ENCODE measurements around the gene ZC4H2.
A peak's percentile ranks its signal among the peaks of the same experiment; 100 is the strongest.
"Not testable (repeated sequence)": the region's sequence is repeated elsewhere in the genome, so short reads cannot be mapped to it uniquely, and the experiment has no call there.

ZC4H2 gene, protein sequence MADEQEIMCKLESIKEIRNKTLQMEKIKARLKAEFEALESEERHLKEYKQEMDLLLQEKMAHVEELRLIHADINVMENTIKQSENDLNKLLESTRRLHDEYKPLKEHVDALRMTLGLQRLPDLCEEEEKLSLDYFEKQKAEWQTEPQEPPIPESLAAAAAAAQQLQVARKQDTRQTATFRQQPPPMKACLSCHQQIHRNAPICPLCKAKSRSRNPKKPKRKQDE

DNA sequence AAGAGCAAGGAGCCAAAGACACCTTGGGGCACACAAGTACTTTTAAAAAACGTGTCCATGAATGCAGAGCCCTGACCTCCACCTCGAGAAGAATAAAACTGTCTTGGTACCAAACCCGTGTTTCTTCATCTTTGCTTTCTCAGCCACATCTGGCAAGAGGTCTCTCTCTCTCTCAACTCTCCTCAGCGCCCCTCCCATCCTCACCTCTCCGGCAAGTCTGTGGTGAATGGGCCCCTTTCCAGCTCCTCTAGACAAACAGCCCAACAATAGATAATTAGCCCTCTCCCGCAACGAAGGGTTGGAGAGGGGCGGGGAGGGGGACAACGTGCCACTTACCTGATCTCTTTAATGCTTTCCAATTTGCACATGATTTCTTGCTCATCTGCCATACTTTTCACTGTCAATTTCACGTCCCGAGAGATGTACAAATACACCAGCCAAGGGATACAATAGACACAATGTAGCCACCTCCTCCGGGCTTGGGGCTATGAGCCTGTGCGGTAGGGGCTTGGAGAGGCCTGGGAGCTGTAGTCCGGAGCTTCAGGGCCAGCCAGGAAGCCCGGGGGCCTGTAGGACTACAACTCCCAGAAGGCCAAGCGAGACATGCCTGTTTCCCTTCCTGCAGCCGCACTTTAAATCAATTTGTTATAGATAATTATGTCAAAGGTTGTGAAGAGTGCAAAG lies at the start of gene ZC4H2:
Gene ZC4H2, minus strand, starts transcription at position 462 of the 684 bp plus-strand sequence. Its CDS starts 73 bp downstream, at position 389.
- peak; percentile 73 for DNase-seq (ENCODE audit: low spot score)

DNA sequence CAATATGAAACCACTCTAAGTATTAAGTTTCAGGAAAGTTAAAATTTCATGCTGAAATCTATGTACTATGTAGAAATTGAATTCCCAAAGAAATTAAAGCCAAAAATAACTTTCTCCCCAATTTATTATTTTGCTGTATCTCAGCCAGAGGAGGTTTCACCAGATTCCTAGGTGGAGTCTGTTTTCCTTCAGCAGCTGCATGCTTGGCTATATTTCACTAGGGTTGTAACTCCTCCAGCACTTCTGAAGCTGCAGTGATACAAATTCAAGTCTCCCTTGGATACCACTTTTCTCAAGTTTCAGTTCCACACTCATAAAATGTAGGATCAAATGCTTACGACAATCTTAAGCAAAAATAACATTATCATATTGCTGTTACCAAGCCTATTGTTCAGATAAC lies 41.2 kb upstream of the ZC4H2 start:
- DNase-seq (ENCODE audit: low spot score): no peak

- DNase-seq (ENCODE audit: low spot score): no peak
Measured at GRCh38 chrX:65014230-65014629, 38.0 kb upstream of the ZC4H2 start.

DNA sequence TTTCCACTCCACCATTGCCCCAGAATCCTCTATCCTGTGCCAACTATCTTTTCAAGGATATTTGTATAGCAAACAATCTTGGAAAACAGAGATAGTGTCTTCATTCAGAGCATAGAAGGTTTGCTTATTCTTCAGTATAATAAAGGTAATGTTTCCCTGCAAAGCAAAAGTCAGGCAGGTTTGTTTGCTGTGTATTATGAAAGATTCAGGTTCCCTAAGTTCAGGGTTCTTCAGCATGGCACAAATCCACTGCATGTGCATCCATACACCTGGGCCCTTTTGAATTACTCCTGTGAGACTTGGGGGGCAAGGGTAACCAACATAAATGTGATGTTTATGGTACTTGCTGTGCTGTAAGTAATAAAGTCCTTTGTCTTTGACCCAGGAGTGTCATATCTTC lies 33.2 kb upstream of the ZC4H2 start:
- DNase-seq (ENCODE audit: low spot score): no peak

DNA sequence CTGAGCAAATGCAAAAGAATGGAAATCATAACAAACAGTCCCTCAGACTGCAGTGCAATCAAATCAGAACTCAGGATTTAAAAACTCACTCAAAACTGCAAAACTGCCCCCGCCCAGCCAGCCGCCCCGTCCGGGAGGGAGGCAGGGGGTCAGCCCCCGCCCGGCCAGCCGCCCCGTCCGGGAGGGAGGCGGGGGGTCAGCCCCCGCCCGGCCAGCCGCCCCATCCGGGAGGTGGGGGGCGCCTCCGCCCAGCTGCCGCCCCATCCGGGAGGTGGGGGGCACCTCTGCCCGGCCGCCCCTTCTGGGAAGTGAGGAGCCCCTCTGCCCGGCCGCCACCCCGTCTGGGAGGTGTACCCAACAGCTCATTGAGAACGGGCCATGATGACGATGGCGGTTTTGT lies 26.0 kb upstream of the ZC4H2 start:
- not testable (repeated sequence) for DNase-seq (ENCODE audit: low spot score)

GRCh38 chrX:64996805-64997204 lies 20.6 kb upstream of the ZC4H2 start:
- no peak for DNase-seq (ENCODE audit: low spot score)

- DNase-seq (ENCODE audit: low spot score): no peak
Measured at GRCh38 chrX:64994131-64994798, 18.0 kb upstream of the ZC4H2 start.

GRCh38 chrX:64977830-64978229 lies 1.6 kb upstream of the ZC4H2 start:
- no peak for DNase-seq (ENCODE audit: low spot score)

GRCh38 chrX:64977051-64977450 lies 801 bp upstream of the ZC4H2 start:
- DNase-seq (ENCODE audit: low spot score): no peak

- DNase-seq (ENCODE audit: low spot score): no peak
Measured at GRCh38 chrX:64976673-64977040, 407 bp upstream of the ZC4H2 start.

GRCh38 chrX:64975491-64975890 lies 759 bp downstream of the ZC4H2 start:
- no peak for DNase-seq (ENCODE audit: low spot score)

DNA sequence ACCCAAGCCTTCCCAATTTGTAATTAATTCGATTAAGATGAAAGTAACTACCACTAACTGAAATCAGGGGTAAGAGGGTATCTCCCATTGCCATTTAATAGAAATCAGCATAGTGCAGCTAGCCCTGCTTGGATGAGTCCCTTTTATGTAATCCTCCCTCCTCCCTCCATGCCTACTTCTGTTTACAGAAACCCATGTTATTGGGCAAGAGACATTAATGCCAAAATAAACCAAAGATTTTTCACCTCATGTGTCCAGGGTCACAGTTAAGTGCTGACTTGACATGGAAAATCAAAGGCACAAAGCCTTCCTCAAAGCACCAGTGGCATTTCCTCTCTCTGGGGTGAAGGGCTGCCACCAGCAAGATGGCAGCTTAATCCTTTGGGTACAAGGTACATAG lies 50.8 kb downstream of the ZC4H2 start:
- no peak for DNase-seq (ENCODE audit: low spot score)

DNA sequence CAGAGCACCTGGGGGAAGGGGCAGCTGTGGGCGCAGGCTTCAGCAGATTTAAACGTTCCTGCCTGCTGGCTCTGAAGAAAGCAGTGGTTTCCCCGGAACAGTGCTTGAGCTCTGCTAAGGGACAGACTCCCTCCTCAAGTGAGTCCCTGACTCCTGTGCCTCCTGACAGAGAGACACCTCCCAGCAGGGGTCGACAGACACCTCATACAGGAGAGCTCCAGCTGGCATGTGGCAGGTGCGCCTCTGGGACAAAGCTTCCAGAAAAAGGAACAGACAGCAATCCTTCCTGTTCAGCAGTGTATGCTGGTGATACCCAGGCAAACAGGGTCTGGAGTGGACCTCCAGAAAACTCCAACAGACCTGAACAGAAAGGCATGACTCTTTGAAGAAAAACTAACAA lies 68.1 kb downstream of the ZC4H2 start:
- no peak for DNase-seq (ENCODE audit: low spot score)

DNA sequence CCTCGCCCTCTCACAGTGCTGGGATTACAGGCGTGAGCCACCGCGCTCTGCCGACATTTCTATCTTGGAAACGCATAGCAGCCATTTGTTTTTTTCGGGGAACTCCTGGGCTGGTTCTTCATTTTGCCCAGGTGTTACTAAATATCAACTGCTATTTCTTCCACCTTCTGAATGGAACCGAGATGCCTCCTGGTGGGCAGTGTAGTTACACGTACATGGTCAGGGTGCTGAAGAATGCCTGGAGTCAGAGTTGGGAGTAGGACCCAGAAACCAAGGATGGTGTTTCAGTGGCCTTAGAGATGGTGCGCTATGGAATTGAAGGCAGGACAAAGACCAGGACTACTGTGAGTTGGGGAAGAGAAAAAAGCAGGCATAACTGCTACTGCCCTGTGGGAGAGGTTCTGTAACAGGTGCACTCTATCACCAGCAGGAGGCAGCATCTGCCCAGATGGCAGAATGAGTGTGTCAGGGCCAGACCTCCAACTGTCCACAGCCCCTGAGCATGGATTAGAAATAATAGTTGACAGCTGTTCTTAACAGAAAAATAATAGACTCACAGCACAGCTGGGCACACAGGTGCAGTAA lies 81.7 kb downstream of the ZC4H2 start:
- DNase-seq (ENCODE audit: low spot score): peak; percentile 11

DNA sequence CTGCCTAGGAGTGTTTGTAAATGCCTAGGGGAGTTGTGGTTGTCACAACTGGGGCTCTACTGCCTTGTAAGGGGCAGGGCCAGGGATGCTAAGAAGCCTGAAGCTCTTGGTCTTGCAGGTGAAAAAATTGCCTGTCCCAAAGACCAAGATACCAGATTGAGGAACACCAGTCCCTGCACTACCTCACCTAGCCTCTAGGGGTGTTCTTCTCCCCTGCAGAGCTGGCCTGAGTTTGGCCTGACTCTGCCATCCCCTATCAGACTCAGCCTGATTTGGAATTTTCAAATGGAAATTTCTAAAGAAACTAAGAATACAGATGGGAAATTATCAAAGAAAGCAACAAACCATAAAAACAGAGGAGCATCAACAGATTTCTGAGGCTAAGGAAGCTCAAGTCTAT lies 90.4 kb downstream of the ZC4H2 start:
- DNase-seq (ENCODE audit: low spot score): no peak

DNA sequence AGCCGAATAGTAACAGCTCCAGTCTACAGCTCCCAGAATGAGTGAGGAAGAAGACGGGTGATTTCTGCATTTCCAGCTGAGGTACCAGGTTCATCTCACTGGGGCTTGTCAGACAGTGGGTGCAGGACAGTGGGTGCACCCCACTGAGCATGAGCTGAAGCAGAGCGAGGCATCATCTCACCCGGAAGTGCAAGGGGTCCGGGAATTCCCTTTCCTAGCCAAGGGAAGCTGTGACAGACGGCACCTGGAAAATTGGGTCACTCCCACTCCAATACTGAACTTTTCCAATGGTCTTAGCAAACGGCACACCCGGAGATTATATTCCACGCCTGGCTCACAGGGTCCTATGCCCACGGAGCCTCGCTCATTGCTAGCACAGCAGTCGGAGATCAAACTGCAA lies 97.5 kb downstream of the ZC4H2 start:
- not testable (repeated sequence) for DNase-seq (ENCODE audit: low spot score)

DNA sequence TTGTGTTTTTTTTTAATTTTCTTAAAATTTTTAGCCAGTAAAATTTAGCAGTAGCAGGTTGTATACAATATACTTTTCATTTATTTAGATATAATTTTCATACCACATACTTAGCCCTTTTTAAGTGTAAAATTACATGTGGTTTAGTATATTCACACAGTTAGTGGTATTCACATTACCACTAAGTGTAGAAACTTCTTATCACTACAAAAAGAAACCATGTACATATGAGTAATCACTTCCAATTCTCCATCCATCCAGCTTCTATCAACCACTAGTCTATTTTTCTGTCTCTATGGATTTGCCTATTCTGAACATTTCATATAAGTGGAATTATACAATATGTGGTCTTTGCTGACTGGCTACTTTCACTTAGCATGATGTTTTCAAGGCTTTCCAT lies 109.0 kb downstream of the ZC4H2 start:
- no peak for DNase-seq (ENCODE audit: low spot score)

All from CD4-positive, alpha-beta T cell treated with Interleukin-15 for 4 hours (primary cell).